ENCODE results near the gene NDUFB10.
"Not testable (repeated sequence)": the region's sequence is repeated elsewhere in the genome, so short reads cannot be mapped to it uniquely, and the experiment has no call there.

The NDUFB10 gene

DNA sequence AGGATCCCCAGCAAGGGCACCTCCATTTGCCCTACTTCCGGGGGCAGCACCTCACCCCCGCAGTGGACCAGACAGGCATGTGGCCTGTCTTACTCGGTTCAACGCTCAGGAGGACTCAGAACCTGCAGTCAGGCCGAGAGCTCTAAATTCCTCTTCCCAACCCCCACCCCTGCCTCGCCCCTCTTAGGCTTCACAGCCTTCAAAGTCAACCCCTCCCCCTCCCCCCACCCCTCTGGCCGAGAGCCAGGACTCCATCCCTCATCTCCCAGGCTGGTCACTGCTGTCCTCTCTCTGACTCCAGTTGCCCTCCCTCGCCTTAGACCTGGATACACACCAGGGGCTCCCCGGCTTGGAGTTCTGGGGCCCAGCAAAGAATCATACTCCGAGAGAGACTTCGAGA, 33.1 kb upstream of the NDUFB10 start:
- no peak for FAIRE-seq

DNA sequence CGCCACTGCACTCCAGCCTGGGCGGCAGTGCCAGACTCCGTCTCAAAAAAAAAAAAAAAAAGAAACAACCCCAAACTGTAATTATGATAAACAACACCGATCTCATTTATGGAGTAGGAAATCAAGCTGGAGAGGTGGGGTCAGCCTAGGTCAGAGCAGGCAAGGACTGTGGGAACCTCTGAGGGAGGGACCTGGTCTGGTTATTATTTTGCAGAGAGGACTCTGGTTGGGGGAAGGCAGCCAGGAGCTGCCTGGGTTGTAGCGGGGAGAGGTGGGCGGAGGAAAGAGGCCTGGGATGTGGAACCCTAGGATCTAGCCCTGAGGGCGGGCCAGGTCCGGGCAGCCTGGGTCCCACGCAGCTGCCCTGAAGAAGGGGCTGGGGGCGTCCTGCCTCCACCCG, 30.2 kb upstream of the NDUFB10 start:
- FAIRE-seq, result no peak

DNA sequence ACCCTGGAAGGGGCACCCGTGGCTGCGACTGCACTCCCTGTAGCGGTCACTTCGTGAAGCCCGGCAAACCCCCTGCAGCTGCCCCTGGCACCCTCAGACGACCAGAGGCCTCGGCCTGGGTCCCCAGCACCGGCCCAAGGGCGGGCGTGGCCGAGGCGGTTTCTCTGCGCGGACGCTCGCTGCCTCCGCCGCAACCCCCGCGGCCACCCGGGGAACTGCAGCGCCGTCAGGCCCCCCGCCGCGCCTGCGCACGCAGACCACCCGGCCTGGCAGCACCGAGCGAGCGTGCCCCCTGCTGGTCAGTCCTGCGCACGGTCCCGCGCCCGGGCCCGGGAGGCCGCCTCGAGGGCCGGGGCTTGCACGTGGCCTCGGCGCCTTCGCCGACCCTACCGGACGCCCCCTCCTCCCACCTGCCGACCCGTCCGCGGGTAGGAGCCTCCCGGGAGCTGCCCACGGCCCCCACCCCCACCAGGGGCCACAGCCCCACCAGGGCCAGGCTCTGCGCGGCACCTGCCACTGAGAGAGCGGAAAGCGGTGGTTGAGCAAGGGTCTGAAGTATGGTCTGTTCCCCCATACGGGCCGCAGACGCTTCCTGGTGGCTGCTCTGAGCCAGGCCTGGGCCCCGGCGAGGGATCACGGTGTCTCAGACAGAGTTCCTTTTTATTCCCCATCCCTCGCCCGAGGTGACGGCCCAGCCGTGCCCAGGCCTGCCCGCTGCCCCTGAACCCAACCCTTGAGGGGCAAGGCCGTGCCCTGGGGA, 29.6 kb upstream of the NDUFB10 start:
- no peak for FAIRE-seq

DNA sequence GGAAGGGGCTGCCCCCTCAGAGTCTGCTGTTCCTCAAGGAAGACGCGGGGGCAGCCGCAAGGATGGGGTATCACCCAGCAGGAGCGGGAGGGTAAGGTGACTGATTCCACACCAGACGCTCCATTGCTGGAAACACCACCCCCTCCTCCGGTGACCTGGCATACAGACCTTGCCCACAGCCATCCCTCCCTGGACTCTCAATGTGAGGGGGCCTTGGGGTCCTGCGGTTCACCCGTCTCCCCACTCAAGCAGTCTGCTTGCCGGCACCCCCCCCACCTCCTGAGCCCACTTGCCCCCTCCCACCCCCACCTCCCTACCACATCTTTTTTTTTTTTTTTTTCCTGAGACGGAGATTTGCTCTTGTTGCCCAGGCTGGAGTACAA, 29.0 kb upstream of the NDUFB10 start:
- FAIRE-seq, result no peak

DNA sequence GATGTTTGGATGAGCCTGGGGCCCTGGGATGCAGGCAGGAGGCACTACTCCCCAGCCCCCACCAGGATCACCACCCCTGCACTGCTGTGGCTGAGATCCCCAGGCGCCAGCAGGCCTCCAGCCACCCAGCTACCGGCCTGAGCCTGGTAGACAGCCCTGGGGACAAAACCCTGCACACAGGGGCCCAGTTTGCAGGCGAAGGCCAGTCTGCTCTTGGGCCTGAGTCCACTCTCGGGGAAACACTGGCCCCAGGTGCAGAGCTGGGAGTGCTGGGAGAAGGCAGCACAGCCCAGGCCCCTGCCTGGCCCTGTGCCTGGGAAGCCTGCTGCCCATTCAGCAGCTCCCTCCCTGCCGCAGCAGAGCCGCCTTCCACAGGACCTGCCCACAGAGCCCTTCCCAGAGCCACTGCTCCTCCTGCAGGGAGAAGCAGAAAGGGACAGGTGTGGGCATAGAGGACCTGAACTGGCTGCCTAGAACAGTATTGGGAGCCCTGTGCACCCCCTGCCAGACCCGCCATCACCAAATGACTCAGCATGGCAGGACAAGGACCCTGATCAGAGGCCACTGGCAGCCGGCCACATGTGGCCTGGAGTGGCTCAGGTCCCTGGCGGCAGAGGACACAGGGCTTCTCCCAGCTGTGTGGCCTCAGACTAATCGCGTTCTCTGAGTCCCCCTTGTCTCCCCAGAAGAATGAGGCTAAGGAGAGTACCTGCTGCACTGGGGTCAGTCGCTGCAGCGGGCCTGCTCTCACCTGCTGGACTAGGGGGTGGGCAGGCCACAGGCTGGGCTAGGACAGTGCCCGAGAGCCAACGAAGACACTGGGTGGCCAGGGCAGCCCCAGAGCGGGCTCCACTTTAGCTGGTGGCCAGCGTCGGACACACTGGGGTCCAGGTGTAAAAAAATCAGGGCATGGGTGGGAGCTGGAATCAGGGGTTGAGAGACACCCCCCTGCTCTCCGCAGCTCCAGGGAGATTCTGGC, 27.0 kb upstream of the NDUFB10 start:
- no peak for FAIRE-seq

DNA sequence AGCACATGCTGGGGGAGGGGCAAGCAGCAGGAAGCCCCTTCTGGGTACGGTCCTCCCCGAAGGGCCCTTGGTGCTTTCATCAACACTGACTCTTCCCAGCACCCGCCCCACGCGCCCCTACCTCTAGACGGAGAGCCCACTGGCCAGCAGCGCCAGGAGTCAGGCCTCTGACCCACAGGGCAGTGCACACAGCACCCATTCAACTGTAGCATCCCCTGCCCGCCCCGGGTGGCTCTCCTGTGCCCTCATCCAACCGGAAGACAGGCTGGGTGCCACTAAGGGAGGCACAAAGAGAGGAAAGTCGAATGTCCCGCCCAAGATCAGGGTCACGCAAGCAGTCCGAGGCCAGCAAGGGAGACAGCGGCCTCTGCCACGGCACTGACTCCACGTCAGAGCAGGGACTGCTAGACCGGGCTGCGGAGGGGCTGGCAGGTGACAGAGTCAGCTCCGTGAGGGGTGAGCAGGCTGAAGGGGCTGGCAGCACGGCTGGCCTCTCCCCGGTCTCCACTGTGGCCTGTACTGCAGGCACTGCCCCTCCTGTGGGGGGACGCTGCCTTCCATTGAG, 26.2 kb upstream of the NDUFB10 start:
- no peak for FAIRE-seq

DNA sequence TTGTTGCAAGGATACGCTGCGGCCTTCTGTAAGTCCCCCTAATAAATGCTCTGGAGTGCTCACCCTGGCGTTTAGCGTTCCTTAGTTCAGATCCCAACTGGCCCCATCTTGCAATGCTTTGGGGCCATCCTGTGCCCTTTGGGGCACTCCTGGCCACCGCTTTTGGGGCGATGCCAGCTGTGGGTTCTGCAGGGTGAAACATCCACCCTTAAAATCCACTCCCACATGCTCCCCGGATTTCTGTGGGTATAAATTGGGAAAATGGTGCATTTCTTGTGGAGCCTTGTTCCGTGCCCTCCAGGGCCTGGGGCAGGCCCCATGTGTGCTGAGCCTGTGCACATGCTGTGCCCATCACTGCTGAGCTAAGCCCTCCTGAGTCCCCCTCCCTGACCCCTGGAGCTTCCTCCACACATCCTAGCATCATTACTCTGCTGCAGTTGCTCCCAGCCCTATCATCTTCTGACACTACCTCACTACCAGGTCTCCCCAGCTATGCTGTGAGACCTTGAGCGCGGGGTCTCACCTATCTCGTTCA, 22.3 kb upstream of the NDUFB10 start:
- no peak for FAIRE-seq

DNA sequence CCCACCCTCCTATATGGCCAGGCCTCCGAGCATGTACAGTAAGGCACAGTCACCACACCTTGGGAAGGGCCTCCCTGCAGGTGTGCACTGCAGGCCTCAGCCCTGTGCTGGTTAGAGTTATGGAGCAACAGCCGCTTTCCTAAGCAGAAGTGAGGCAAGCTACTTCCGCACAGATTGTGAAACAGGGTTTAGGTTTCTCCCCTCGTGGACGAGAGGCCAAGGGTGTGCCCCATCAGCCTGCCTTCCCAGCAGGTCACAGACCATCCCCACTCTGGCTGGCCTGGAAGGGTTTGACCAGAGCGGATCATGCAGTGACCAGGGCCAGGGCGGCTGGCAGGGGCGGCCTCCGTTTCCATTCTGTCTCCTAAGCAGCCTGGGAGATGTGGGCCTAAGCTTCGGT, 21.0 kb upstream of the NDUFB10 start:
- no peak for FAIRE-seq

DNA sequence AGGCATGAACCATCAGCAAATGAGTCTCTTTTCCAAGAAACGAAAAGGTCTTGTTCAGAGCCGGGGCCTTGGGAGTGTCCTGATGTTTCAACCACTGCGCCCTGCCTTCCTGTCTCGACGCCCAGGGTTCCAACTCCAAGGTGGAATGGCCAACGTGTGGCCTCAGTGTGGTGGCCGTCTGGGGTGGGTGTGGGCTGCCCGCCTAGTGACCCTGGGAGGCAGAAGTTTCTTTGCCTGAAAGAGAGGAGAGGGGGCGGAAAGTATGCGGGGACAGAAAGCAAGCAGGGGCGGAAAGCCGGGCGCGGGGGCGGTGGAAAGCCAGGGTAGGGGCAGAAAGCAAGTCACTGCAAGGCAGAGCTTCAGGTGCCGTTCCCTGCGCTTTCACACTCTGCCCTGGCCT, 20.4 kb upstream of the NDUFB10 start:
- no peak for FAIRE-seq

DNA sequence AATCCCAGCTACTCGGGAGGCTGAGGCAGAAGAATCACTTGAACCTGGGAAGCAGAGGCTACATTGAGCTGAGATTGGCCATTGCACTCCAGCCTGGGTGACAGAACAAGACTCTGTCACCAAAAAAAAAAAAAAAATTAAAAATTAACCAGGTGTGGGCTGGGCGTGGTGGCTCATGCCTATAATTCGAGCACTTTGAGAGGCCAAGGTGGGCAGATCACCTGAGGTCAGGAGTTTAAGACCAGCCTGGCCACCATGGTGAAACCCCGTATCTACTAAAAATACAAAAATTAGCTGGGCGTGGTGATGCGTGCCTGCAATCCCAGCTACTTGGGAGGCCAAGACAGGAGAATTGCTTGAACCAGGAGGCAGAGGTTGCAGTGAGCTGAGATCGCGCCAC, 19.5 kb upstream of the NDUFB10 start:
- not testable (repeated sequence) for FAIRE-seq

DNA sequence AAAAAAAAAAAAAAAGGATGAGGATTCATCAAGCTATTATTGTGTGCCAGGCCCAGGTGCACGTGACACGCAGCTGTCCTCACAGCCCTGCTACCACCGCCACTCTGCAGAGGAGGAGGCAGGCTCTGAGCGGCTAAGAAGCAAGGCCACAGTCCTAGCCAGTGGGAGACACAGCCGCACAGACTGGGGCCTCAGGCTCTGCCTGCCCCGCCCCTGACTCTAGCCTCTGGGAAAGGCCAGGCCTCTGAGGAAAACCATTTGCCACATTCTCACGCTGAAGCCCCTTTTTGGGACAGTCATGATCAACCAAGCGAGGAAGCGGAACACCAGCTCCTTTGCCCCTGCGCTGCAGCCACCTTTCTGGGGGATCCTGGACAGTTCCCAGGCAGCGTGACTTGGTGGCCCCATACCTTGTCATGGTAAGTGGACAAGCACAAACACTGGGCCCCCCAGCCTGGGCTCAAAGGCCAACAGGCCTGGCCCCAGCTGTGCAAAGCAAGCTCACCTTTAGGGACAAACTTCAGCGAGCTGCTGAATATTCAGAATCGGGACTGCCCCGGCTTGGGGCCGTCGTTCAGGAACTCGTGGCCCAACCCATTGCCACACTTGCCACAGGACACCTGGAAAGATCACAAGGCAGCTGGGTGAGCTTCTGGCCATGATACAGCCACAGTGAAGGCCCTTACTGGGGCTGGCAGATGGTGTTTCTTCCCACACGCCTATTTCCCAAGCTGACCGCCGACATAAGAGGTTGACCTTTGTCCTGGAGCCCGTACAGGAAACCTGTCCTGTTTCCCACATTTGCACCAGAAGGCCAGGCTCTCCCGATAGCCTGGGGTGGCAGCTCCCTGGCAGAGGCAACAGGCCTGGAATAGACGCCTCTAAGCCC, 18.8 kb upstream of the NDUFB10 start:
- FAIRE-seq, result no peak

DNA sequence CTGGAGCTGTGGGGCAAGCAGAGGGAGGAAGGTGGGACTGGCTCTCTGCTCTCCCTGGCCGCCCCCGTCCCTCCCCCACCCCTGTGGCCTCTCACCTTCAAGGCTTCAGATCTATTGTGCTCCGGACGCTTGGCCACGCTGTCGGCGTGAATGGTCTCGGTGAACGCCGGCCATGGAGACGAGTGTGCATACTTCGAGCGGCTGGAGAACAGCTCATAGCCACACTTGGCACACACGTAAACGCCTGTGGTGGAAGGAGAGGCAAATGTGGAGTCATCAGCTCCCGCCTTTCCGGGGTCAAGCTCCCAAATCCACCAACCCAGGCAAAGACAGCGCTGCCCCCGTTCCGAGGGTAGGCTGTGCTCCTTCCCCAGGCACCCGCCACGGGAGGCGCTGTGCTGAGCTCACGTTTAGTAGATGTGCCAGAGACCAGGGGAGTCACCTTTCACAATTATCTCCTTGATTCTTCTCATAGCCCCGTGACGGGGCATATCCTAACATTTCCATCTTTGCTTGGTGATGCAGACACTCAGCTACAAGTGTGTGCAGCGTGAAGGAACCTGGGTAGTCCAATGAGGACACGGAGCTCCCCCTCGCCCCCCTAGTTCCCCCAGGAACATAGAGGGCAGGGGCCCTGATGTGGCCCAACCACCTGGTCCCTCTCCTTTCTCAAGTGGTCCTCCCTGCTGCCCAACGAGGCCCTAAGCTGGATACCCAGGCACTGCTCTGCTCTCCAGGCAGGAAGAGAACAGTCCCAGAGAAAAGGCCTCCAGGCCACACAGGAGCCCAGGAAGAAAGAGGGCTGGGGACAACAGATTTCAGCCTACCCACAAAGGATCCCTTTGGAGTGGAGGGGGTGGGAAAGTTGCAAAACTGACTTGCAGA, 17.9 kb upstream of the NDUFB10 start:
- no peak for FAIRE-seq

DNA sequence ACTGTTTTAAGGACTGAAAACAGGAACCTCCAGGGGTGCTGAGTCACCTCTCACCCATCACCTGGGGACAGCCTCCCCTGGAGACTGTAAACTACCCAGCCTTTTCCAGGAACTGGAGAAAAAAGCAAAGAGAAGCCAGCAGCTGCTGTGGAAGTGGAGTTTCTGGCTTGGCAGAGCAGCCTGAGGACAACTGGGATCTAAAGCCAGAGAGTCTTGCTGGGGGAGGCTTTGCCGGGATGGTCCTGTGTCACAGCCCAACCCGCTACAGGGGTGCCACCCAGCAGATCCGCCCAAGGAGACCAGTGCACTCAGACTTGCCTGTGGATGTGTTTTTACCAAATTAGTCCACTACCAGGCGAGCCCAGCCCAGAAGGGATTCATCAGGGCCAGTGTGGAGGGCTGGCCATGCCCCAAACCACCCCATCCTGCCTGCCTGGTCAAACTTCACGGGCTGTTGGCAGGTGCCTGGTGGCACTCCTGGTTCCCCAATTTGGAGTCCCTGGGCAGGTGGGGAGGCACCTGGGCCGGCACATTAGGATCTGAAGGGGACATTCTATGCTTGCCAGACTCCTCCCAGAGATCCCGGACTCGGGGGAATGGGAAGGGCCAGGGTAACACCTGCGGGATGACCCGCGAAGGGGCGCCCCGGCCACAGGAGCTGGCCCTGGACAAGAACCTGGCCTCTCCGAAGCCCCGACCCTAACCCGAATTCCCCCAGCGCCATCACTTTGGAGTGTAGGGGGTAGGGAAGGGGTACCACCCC, 17.1 kb upstream of the NDUFB10 start:
- FAIRE-seq, result no peak

DNA sequence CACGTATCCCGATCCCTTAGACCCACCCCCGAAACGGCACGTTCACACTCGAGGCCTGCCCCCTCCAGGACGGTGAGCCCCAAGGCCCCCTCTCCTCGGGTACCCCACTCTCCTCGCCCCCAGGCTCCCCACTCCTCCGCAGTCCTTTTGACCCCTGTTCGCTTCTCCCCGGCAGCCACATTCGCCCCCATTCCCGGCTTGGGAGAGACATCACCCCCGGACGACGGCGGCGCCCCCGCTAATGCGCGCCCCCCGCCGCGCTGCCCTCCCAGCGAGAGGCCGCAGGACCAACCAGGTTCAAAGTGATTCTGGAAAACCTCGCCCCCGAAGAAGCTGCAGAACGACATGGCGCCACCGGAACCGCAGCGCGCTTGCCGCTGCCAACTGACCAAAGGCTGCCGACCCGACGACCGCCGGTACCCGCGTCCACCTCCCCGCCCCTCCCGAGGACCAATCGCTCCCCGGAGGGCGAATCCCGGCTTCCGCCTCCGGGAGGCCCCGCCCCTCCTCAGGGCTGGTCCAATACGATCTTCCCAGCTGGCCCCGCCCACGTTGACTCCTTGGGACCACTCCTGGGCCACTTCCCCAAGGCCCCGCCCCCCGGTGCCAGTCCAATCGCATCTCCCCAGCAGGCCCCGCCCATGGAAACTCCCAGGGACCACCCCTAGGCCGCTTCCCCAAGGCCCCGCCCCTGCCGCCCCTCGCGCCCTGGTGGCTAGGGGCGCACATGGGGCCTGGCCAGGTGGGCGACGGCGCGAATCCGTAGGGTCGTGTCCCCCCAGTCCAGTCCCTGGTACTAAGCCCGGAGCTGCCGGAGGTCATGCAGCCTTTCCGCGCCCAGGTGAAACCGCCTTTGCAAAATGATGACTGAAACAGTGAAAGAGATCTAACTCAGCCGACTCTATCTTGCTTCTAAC, 16.3 kb upstream of the NDUFB10 start, which contains the start of gene MSRB1:
MSRB1 (minus strand) TSS at position 390 of the 917 bp plus-strand sequence; CDS start at position 347, 43 bp downstream.
- peak; percentile 96 for FAIRE-seq

DNA sequence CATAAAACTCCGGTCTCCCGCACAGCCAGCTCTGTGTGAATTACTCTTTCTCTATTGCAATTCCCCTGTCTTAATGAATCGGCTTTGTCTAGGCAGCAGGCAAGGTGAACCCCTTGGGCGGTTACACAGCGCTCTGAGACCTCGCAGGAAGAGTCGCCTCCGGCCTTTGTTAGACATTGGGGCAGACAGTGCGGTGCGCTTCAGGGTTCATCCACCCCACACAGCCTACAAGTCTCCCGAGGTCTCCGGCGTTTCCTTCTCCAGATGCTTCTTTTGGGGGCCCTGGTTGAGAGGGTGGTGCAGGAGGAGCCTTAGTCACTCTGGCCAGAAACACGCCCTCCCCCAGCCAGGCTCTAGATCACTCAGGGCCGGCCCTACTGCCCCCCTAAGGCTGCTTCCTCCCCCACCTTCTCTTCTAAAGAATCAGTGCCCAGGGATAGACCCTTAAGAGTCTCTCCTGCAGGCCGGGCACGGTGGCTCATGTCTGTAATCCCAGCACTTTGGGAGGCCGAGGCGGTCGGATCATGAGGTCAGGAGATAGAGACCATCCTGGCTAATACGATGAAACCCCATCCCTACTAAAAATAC, 14.6 kb upstream of the NDUFB10 start:
- FAIRE-seq, result no peak

DNA sequence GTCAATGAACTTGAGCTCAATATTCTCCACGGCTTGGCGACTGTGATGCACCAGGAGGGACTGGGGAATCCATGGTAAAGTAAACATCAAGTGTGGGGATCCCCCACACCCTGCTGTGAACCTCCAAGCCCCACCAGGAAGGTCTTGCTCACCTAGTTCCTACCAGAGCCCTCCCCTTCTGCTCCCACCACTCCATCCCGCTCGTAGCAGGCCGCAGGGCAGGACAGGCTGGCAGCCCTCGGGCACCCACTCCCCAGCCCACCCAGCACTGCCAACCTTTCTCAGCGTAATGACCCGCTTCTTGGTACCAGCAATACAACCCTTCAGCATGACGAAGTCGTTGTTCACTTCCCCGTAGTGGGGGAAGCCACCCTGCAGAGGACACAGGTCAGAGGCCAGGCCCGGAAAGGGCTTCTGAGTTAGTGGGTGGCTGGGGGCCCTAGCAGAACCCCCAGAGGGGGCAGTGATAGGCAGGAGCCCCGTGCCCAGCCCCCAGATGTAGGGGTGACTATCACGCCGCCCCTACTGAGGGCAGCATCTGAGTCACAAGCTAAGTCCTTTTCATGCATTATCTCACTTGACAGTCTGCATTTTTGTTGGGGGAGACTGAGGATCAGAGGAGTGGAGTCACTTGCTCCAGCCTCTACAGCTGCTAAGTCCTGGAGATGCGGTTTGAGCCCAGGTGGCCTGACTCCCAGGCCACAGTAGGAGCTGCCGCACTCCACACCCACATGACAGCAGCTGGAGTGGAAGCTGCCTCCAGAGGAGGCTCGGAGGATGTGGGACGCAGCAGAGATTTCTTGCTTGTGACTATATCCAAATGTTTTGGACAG, 13.6 kb upstream of the NDUFB10 start:
- FAIRE-seq, result no peak

DNA sequence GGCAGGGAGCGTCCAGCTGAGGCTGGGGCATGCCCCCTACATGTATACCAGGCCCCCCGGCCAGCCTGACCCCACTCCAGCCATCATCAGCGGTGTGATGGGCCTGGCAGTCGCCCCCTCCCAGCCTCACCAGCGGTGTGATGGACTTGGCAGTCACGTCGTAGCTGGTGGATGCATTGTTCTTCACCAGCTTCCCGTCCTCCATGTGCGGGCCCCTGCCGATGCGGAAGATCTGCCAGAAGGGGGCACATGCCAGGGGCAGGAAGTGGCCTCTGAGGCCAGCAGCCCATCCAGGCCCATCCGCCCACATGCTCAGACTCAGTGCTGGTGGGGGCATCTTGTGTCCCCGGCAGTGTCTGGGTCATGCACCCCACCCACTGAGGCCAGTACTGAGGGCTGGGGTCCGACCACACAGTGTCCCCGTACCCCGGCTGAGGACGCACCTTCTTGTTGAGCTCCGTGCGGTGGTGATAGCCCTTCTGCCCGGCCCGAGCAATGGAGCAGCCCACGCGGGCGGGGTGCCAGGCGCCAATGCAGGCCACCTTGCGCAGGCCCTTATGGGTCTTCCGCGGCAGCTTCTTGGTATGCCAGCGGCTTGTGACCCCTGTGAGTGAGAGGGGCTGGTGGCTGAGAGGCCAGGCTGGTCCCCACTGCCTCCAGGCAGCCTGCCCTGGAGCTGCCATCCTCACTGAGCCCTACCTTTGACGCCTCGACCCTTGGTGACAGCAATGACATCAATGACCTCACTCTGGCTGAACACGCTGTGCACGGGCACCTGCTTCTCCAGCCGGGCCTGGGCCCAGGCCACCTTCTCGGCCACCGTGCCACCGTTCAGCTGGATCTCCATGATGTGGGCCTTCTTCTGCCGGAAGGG, 12.6 kb upstream of the NDUFB10 start:
- no peak for FAIRE-seq

Data from A204.1 (cell line).